Stomach (tissue), 4 donors: ENCODE measurements around the gene ATP8B4.

Experiments
- EP300 ChIP-seq: sonication (generic); formaldehyde crosslinking; IDR thresholded peaks from one replicate; pipeline ENCODE4 v1.6.1; 2017; ENCODE audit warnings: antibody characterized with exemption
- POLR2A ChIP-seq, 4 donors: fragments of 450-650 bp; IDR thresholded peaks; one replicate each; pipeline ENCODE4 v1.6.1; 2016; ENCODE audit warnings: antibody characterized with exemption in 4 of 4, control low read depth in 2 of 4, mild to moderate bottlenecking in 1 of 4, moderate library complexity in 1 of 4
- POLR2AphosphoS5 ChIP-seq, 3 donors: sonication (generic); formaldehyde crosslinking; IDR thresholded peaks; one replicate each; pipeline ENCODE4 v1.6.1; 2016; ENCODE audit warnings: antibody characterized with exemption in 3 of 3
- TF ChIP-seq, protein P1 (sequence below), 7 experiments: fragments of 450-650 bp in 4 of 7; fragments of 200-600 bp in 3 of 7; sonication (generic) in 3 of 7; IDR thresholded peaks; one replicate each; pipeline ENCODE4 v1.5.1; 2016 to 2019; ENCODE audit warnings: antibody characterized with exemption in 7 of 7, control low read depth in 2 of 7, mild to moderate bottlenecking in 1 of 7

DNA sequence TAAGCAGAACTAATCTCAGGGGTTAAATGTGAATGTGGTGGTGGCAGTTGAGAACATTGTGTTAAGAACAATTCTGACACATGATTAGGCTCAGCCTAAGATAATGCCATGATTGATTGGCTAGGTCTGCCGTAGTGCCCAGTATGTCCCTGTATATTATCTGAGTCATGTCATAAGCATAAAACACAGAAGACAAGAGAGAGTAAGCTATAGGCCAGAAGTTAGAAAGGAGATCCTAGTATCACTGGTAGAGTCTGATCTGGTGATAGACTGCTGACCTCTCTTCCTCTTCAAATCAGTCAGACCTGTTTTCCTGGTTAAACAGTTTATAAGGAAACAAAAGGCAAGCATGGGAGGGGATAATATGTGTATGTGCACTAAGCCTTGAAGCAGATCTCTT, 30.1 kb upstream of the ATP8B4 start:
- TF ChIP-seq, protein P1, sequence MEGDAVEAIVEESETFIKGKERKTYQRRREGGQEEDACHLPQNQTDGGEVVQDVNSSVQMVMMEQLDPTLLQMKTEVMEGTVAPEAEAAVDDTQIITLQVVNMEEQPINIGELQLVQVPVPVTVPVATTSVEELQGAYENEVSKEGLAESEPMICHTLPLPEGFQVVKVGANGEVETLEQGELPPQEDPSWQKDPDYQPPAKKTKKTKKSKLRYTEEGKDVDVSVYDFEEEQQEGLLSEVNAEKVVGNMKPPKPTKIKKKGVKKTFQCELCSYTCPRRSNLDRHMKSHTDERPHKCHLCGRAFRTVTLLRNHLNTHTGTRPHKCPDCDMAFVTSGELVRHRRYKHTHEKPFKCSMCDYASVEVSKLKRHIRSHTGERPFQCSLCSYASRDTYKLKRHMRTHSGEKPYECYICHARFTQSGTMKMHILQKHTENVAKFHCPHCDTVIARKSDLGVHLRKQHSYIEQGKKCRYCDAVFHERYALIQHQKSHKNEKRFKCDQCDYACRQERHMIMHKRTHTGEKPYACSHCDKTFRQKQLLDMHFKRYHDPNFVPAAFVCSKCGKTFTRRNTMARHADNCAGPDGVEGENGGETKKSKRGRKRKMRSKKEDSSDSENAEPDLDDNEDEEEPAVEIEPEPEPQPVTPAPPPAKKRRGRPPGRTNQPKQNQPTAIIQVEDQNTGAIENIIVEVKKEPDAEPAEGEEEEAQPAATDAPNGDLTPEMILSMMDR (IDR thresholded peaks at IDR 0.05): no peak
- no peak for TF ChIP-seq POLR2A (IDR thresholded peaks at IDR 0.05)
- TF ChIP-seq POLR2AphosphoS5 (IDR thresholded peaks at IDR 0.05): no peak
- TF ChIP-seq EP300: no peak
